D341Med (cell line): ENCODE data around the gene ARMH1.

Experiments
- DNase-seq: peaks from one replicate; pipeline ENCODE4 v3.0.0; 2012; ENCODE audit warnings: low spot score

ARMH1 gene

GRCh38 chr1:44670751-44671640, 3.5 kb upstream of the ARMH1 start:
- no peak for DNase-seq

- DNase-seq: no peak
These were observed 2.1 kb upstream of the ARMH1 start for GRCh38 chr1:44672254-44672955.

- no peak for DNase-seq
These were observed 1.4 kb upstream of the ARMH1 start for GRCh38 chr1:44672961-44673674.

GRCh38 chr1:44673675-44674112, 820 bp upstream of the ARMH1 start:
- no peak for DNase-seq

- no peak for DNase-seq
These were observed 672 bp downstream of the ARMH1 start for GRCh38 chr1:44675186-44675585.

- DNase-seq: no peak
These were observed 2.1 kb downstream of the ARMH1 start for GRCh38 chr1:44676484-44677200.

- no peak for DNase-seq
These were observed 2.8 kb downstream of the ARMH1 start for GRCh38 chr1:44677201-44677766.

- DNase-seq: no peak
These were observed 3.6 kb downstream of the ARMH1 start for GRCh38 chr1:44678120-44678519.

- no peak for DNase-seq
These were observed 4.1 kb downstream of the ARMH1 start for GRCh38 chr1:44678626-44679025.

- DNase-seq: no peak
These were observed 5.0 kb downstream of the ARMH1 start for GRCh38 chr1:44679468-44679867.

GRCh38 chr1:44681905-44682882, 7.7 kb downstream of the ARMH1 start:
- DNase-seq: no peak

- no peak for DNase-seq
These were observed 8.4 kb downstream of the ARMH1 start for GRCh38 chr1:44682883-44683265.

- DNase-seq: no peak
These were observed 10.0 kb downstream of the ARMH1 start for GRCh38 chr1:44684525-44684924.

GRCh38 chr1:44685218-44685617, 10.7 kb downstream of the ARMH1 start:
- DNase-seq: no peak

- DNase-seq: no peak
These were observed 11.4 kb downstream of the ARMH1 start for GRCh38 chr1:44685881-44686280.

GRCh38 chr1:44688760-44689446, 14.4 kb downstream of the ARMH1 start:
- DNase-seq: no peak

GRCh38 chr1:44689447-44689765, 14.9 kb downstream of the ARMH1 start:
- no peak for DNase-seq

GRCh38 chr1:44693159-44693558, 18.6 kb downstream of the ARMH1 start:
- DNase-seq: no peak

- DNase-seq: no peak
These were observed 19.4 kb downstream of the ARMH1 start for GRCh38 chr1:44693900-44694299.

- DNase-seq: no peak
These were observed 20.5 kb downstream of the ARMH1 start for GRCh38 chr1:44694863-44695478.
